Activated B cell treated with CpG ODN at 0.5 μM for 24 hours (primary cell): Measurements from ENCODE around the gene PPT2. TPM values are rescaled to one million over a fixed set of nuclear protein-coding genes. Genes with fewer than 3 reads are reported as not detected.

Experiments used
- ATAC-seq: fragments of 200-7000 bp; cut with Tn5 transposase; one replicate; pipeline ENCODE4 v1.10.0; 2021; ENCODE audit warnings: low read depth, mild to moderate bottlenecking, moderate library complexity
- CTCF ChIA-PET: fragments of 350-600 bp; sonication (Branson Sonifier 250); formaldehyde crosslinking; loops from one replicate; lab custom pipeline; 2021; ENCODE audit warnings: antibody characterized with exemption; lab: Charles Lee
- POLR2A ChIA-PET: fragments of 350-600 bp; sonication (Branson Sonifier 250); formaldehyde crosslinking; loops from one replicate; lab custom pipeline; 2021; ENCODE audit warnings: antibody characterized with exemption; lab: Charles Lee
- DNase-seq: peaks from one replicate; pipeline ENCODE4 v3.0.0; 2022
- H3K27ac Mint-ChIP-seq: one replicate; pipeline ENCODE4 v1.8.0; 2020; ENCODE audit warnings: mixed read lengths
- H3K27me3 Mint-ChIP-seq: one replicate; pipeline ENCODE4 v1.8.0; 2021; ENCODE audit warnings: mixed read lengths
- H3K36me3 Mint-ChIP-seq: one replicate; pipeline ENCODE4 v1.8.0; 2021; ENCODE audit warnings: low read depth, mixed read lengths
- H3K4me1 Mint-ChIP-seq: one replicate; pipeline ENCODE4 v1.8.0; 2021; ENCODE audit warnings: mixed read lengths
- H3K4me3 Mint-ChIP-seq: one replicate; pipeline ENCODE4 v1.8.0; 2020; ENCODE audit warnings: mild to moderate bottlenecking, mixed read lengths
- H3K9me3 Mint-ChIP-seq: one replicate; pipeline ENCODE4 v1.8.0; 2020; ENCODE audit warnings: mixed read lengths
- intact Hi-C: fragments of 100-400 bp; cut with micrococcal nuclease; formaldehyde crosslinking; loops from one replicate; pipeline ENCODE4 v1.15.1; 2024
- total RNA-seq: library from RNA; stranded (reverse); gene quantifications from 2 replicates; pipeline ENCODE4 v1.2.3, GENCODE V29; 2022
- TF ChIP-seq, protein P1 (sequence below): fragments of 200-600 bp; IDR thresholded peaks from one replicate; pipeline ENCODE4 v1.8.0; 2022; ENCODE audit warnings: antibody characterized with exemption, mild to moderate bottlenecking

PPT2 gene
- total RNA-seq, 1 donor from 2014 or later: 3.0 TPM

DNA sequence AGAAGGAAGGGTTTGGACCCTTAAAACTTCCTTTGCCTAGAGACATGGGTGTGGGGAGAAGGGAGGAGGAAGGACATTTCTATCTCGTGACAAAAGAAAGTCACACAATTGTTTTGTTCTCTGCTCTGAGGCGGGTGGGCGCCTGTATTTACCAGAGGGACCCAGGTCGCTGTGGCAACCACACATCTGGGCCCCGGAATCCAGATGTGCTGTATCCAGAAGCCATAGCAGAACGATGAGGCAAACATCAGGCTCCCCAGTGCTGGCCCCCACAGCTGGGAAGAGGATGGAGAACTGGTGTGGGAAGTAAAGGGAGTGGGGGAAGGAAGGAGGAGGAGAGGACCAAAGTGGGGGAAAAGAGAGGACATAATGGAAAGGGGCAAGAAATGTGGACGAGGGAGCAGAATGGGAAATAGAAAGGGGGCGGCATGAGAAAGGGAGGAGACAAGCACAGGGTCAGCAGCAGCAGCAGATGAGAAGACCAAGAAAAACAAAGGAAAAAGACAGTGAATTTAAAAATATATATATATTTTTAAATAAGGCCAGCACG, 41.4 kb upstream of the PPT2 start:
- ChIA-PET CTCF (no interaction called here), POLR2A (no interaction called here)
- no peak for ATAC-seq
- Mint-ChIP-seq H3K27ac (no peak overlapping the region), H3K4me3 (no peak overlapping the region), H3K27me3 (peaks cover 10% of the 10 kb centered on the region), H3K4me1 (peaks cover 14% of the 10 kb centered on the region), H3K36me3 (peaks cover 38% of the 10 kb centered on the region), H3K9me3 (no peaks in the 10 kb centered on the region)
- DNase-seq: no peak
- intact Hi-C loops: loop anchor here (10.0 kb wide), 1 partner anchor 302 kb away; no protein-coding TSS in a partner anchor
- TF ChIP-seq, protein P1, sequence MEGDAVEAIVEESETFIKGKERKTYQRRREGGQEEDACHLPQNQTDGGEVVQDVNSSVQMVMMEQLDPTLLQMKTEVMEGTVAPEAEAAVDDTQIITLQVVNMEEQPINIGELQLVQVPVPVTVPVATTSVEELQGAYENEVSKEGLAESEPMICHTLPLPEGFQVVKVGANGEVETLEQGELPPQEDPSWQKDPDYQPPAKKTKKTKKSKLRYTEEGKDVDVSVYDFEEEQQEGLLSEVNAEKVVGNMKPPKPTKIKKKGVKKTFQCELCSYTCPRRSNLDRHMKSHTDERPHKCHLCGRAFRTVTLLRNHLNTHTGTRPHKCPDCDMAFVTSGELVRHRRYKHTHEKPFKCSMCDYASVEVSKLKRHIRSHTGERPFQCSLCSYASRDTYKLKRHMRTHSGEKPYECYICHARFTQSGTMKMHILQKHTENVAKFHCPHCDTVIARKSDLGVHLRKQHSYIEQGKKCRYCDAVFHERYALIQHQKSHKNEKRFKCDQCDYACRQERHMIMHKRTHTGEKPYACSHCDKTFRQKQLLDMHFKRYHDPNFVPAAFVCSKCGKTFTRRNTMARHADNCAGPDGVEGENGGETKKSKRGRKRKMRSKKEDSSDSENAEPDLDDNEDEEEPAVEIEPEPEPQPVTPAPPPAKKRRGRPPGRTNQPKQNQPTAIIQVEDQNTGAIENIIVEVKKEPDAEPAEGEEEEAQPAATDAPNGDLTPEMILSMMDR: no peak

DNA sequence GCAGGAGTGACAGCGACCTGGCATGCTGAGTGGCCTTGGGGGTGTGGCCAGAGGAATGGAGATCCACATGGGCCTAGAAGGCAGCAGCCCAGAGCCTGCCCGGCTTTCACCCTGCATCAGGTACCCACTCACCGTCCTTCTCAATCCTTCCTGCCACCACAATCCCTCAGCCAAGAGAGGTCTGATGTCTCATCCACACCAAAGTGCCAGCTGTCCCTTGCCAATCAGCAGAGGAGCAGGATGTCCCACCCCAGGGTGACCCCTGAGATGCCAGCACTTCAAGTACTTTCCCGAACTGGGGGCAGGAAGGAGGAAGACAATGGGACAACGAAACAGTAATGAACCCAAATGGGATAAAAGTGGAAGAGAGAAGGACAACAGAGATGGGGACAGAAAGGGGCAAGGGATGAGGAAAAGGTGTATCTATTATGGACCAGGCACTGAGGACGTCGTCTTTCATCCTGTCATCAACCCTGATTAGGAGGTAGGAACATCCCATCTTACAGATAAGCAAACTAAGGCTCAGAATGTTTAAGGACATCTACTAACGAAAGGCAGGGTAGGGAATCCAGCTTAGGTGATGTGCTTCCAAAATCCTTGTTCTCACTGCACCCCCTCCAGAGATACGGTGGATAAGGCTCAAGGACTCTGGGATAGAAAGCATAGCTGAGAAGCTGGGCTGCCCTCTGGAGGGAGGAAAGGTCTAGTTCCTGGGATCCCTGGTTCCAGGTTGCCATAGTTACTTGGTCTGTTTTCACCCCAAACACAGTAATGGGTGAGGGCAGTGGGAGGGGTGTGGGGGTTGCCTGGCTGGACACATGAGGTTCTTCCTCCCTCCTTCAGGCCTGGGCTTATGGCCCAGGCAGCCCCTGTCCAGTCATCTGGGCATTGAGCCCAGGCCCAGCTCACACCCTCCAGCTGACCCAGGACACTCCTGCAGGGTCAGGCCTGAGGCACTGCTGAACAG, 40.3 kb upstream of the PPT2 start:
- intact Hi-C loops: loop anchor here (10.0 kb wide), 1 partner anchor 301 kb away; no protein-coding TSS in a partner anchor
- H3K4me1 Mint-ChIP-seq: peaks cover 4% of the 10 kb centered on the region
- no peak overlapping the region for H3K4me3 Mint-ChIP-seq
- H3K27me3 Mint-ChIP-seq: peaks cover 4% of the 10 kb centered on the region
- H3K27ac Mint-ChIP-seq: no peak overlapping the region
- DNase-seq: no peak
- TF ChIP-seq, protein P1: no peak
- ChIA-PET POLR2A (interaction anchor here (0.5 kb wide), 1 partner anchor 31 kb away, joined by 3 read pairs; no protein-coding TSS in a partner anchor), CTCF (no interaction called here)
- ATAC-seq: no peak
- no peaks in the 10 kb centered on the region for H3K9me3 Mint-ChIP-seq
- H3K36me3 Mint-ChIP-seq: peaks cover 48% of the 10 kb centered on the region

DNA sequence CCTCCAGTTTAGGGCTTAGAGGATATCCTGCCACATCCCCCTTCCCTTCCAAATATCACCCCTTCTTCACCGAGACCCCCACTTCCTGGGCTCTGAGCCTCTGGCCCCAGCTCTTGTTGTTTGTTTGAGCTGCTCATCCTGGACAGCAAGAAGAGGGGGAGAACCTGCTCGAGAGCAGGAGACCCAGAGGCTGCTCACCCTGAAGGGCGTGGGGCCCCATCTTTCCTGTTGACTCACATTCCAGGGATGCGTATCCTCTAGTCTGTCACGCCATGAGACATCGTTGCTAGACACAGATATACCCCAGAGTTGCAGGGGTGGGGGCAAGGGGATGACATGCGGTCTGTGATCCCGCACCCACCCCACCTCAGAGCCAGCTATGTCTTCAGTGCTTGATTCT, 39.1 kb upstream of the PPT2 start:
- ChIA-PET POLR2A (interaction anchor here (0.7 kb wide), 1 partner anchor 83 kb away, joined by 3 read pairs; no protein-coding TSS in a partner anchor), CTCF (no interaction called here)
- ATAC-seq (no peak), DNase-seq (no peak)
- no peaks in the 10 kb centered on the region for H3K27me3 Mint-ChIP-seq
- intact Hi-C loops: loop anchor here (10.0 kb wide), 1 partner anchor 300 kb away; no protein-coding TSS in a partner anchor
- no peak overlapping the region for H3K27ac Mint-ChIP-seq
- no peaks in the 10 kb centered on the region for H3K9me3 Mint-ChIP-seq
- TF ChIP-seq, protein P1: no peak
- H3K4me3 Mint-ChIP-seq: no peak overlapping the region
- H3K4me1 Mint-ChIP-seq: peaks cover 7% of the 10 kb centered on the region
- H3K36me3 Mint-ChIP-seq: peaks cover 59% of the 10 kb centered on the region

DNA sequence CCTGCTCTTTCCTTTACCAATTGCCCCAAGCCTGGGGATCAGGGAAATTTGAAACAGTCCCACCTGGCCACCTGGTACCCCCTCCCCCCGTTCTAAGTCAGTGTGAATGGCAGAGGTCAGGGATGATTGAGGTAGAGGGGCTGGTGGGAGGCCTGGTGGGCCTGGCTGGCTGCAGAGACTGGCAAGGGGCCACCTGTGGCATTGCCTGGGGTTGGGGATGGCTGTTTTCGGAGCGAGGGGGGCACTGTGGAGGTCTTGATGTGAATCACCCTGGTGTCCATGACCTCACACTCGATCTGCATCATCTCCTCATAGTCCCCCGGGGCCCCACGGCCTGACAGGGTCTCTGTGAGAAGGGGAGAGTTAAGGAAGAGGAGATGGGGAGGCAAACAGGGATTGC, 38.3 kb upstream of the PPT2 start:
- Mint-ChIP-seq H3K9me3 (no peaks in the 10 kb centered on the region), H3K36me3 (peaks cover 66% of the 10 kb centered on the region), H3K4me1 (peaks cover 7% of the 10 kb centered on the region), H3K4me3 (no peak overlapping the region), H3K27me3 (no peaks in the 10 kb centered on the region), H3K27ac (no peak overlapping the region)
- no peak for ATAC-seq
- ChIA-PET CTCF (no interaction called here), POLR2A (no interaction called here)
- TF ChIP-seq, protein P1: no peak
- intact Hi-C loops: loop anchor here (10.0 kb wide), 1 partner anchor 299 kb away; no protein-coding TSS in a partner anchor
- DNase-seq: no peak
